ENCODE results near the gene MPP2. TPM values are rescaled to one million over a fixed set of nuclear protein-coding genes. Genes with fewer than 3 reads are reported as not detected.
"Not testable (repeated sequence)": the region's sequence is repeated elsewhere in the genome, so short reads cannot be mapped to it uniquely, and the experiment has no call there.

Gene MPP2
- total RNA-seq, 1 donor from 2014 or later, result 5.4 TPM

GRCh38 chr17:43845766-43846165, 61.6 kb downstream of the MPP2 start:
- Mint-ChIP-seq H3K4me3 (ENCODE audit: low read depth) (no peak overlapping the region), H3K36me3 (ENCODE audit: insufficient read depth) (no peaks in the 10 kb centered on the region), H3K27ac (no peak overlapping the region), H3K27me3 (peaks cover 15% of the 10 kb centered on the region), H3K9me3 (ENCODE audit: low read depth) (no peaks in the 10 kb centered on the region), H3K4me1 (ENCODE audit: low read depth) (no peaks in the 10 kb centered on the region)
- DNase-seq (ENCODE audit: low spot score, unreplicated experiment), result no peak
- TF ChIP-seq CTCF (IDR thresholded peaks at IDR 0.05; ENCODE audit: unreplicated experiment), result no peak

- Mint-ChIP-seq H3K27me3 (peaks cover 20% of the 10 kb centered on the region), H3K36me3 (ENCODE audit: insufficient read depth) (no peaks in the 10 kb centered on the region), H3K4me1 (ENCODE audit: low read depth) (no peaks in the 10 kb centered on the region), H3K9me3 (ENCODE audit: low read depth) (no peaks in the 10 kb centered on the region), H3K27ac (no peak overlapping the region), H3K4me3 (ENCODE audit: low read depth) (no peak overlapping the region)
- no peak for TF ChIP-seq CTCF (IDR thresholded peaks at IDR 0.05; ENCODE audit: unreplicated experiment)
- no peak for DNase-seq (ENCODE audit: low spot score, unreplicated experiment)
These were observed 63.1 kb downstream of the MPP2 start for GRCh38 chr17:43844241-43844640.

DNA sequence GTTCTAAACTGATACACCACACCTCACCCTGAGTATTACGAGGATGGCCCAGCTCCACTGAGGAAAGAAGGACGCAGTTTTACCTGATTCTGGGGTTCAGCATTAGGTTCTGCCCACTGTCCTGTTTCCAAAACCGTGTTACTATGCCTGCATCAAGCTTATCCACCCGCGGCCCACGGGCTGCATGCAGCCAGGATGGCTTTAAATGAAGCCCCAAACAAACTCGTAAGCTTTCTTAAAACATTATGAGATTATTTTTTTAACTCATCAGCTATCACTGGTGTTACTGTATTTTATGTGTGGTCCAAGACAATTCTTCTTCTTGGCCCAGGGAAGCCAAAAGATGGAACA, 64.4 kb downstream of the MPP2 start:
- DNase-seq (ENCODE audit: low spot score, unreplicated experiment), result no peak
- no peak overlapping the region for H3K27ac Mint-ChIP-seq
- H3K4me1 Mint-ChIP-seq (ENCODE audit: low read depth), result no peaks in the 10 kb centered on the region
- H3K27me3 Mint-ChIP-seq, result peaks cover 14% of the 10 kb centered on the region
- no peak overlapping the region for H3K4me3 Mint-ChIP-seq (ENCODE audit: low read depth)
- H3K36me3 Mint-ChIP-seq (ENCODE audit: insufficient read depth), result no peaks in the 10 kb centered on the region
- no peaks in the 10 kb centered on the region for H3K9me3 Mint-ChIP-seq (ENCODE audit: low read depth)
- TF ChIP-seq CTCF (IDR thresholded peaks at IDR 0.05; ENCODE audit: unreplicated experiment), result no peak

GRCh38 chr17:43842091-43842974, 65.0 kb downstream of the MPP2 start:
- not testable (repeated sequence) for H3K4me1 Mint-ChIP-seq (ENCODE audit: low read depth); H3K27ac Mint-ChIP-seq; H3K9me3 Mint-ChIP-seq (ENCODE audit: low read depth); DNase-seq (ENCODE audit: low spot score, unreplicated experiment); H3K36me3 Mint-ChIP-seq (ENCODE audit: insufficient read depth); H3K4me3 Mint-ChIP-seq (ENCODE audit: low read depth)
- peaks cover 13% of the 10 kb centered on the region for H3K27me3 Mint-ChIP-seq

- Mint-ChIP-seq H3K4me1 (ENCODE audit: low read depth) (no peaks in the 10 kb centered on the region), H3K36me3 (ENCODE audit: insufficient read depth) (no peaks in the 10 kb centered on the region), H3K4me3 (ENCODE audit: low read depth) (no peak overlapping the region), H3K27ac (no peak overlapping the region), H3K9me3 (ENCODE audit: low read depth) (no peaks in the 10 kb centered on the region), H3K27me3 (peaks cover 13% of the 10 kb centered on the region)
- TF ChIP-seq CTCF (IDR thresholded peaks at IDR 0.05; ENCODE audit: unreplicated experiment), result no peak
- DNase-seq (ENCODE audit: low spot score, unreplicated experiment), result no peak
These were observed 66.1 kb downstream of the MPP2 start for GRCh38 chr17:43841282-43841681.

DNA sequence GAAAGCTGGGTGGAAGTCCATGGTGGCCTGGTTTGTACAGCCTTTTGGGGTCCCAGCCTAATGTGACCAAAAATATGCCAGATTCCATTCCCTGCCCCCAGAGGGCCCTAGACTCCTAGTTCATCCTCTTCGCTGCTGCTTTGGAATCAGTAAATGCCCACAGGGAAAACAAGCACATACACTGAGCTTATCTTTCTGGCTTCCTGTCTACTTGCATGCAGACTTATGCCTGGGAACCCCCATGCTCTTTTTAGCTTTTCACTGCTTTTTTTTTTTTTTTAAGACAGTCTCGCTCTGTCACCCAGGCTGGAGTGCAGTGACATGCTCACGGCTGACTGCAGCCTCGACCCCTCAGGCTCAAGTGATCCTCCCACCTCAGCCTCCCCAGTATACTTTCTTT, 66.5 kb downstream of the MPP2 start:
- Mint-ChIP-seq H3K36me3 (ENCODE audit: insufficient read depth) (no peaks in the 10 kb centered on the region), H3K27me3 (peaks cover 16% of the 10 kb centered on the region), H3K9me3 (ENCODE audit: low read depth) (no peaks in the 10 kb centered on the region), H3K4me1 (ENCODE audit: low read depth) (no peaks in the 10 kb centered on the region), H3K4me3 (ENCODE audit: low read depth) (no peak overlapping the region), H3K27ac (no peak overlapping the region)
- no peak for DNase-seq (ENCODE audit: low spot score, unreplicated experiment)
- peak; percentile 33 for TF ChIP-seq CTCF (IDR thresholded peaks at IDR 0.05; ENCODE audit: unreplicated experiment)

Data from progenitor cell of endocrine pancreas (in vitro differentiated cells).